Posterior vena cava (tissue), 2 donors: Measurements from ENCODE around the gene UNG. TPM values are rescaled to one million over a fixed set of nuclear protein-coding genes. Genes with fewer than 3 reads are reported as not detected.

Source experiments
- DNase-seq: peaks from one replicate; pipeline ENCODE4 v3.0.0-alpha.2; 2020; ENCODE audit warnings: low spot score
- intact Hi-C, 2 donors: fragments of 100-400 bp; cut with DNase I; formaldehyde crosslinking; loops; one replicate each; pipeline versions ENCODE4 v1.14.1 to v1.14.2; 2022 to 2023
- total RNA-seq, 2 donors: library from RNA; stranded (reverse); fragmentation: NEBNext Ultra II Directional; extraction: Animal tissue kit (Norgen Biotek cat#: 25700); gene quantifications; one replicate each; pipeline ENCODE4 v1.2.1, GENCODE V29; 2021
- donor health status: DM: yes; HTN: yes; CAD: no.
- donor health status: DM: yes; HTN: yes; CAD: no.

UNG gene
- total RNA-seq, 2 donors from 2014 or later: 10.3 to 11.1 TPM

- intact Hi-C loops: no loop called here
Observed at GRCh38 chr12:109085590-109085989, 11.8 kb upstream of the UNG start.

GRCh38 chr12:109087250-109087649 lies 10.1 kb upstream of the UNG start:
- DNase-seq: no peak
- intact Hi-C loops: no loop called here

More at GRCh38 chr12:109085590-109085989, 11.8 kb upstream of the UNG start:
- no peak for DNase-seq

GRCh38 chr12:109088818-109089217 lies 8.6 kb upstream of the UNG start:
- no peak for DNase-seq
- intact Hi-C loops: no loop called here

GRCh38 chr12:109089683-109090082 lies 7.7 kb upstream of the UNG start:
- intact Hi-C loops: loop anchor here (10.0 kb wide), 1 partner anchor 525 kb away; the partner anchor contains the start of genes ISCU (in 2 of the 2) and SART3 (in 2 of the 2)
- DNase-seq: no peak

GRCh38 chr12:109092497-109093021 lies 4.8 kb upstream of the UNG start:
- intact Hi-C loops: loop anchor here (10.0 kb wide), 1 partner anchor 528 kb away; the partner anchor contains the start of genes ISCU (in 2 of the 2) and SART3 (in 2 of the 2)
- DNase-seq: no peak

GRCh38 chr12:109093022-109093918 lies 4.1 kb upstream of the UNG start, which contains the start of gene ALKBH2:
Gene ALKBH2, minus strand, starts transcription at chr12:109093472. Its CDS starts 686 bp downstream, at chr12:109092786.
- intact Hi-C loops: loop anchor here (10.0 kb wide), 1 partner anchor 528 kb away; the partner anchor contains the start of genes ISCU (in 2 of the 2) and SART3 (in 2 of the 2)
- DNase-seq: peak; percentile 98

GRCh38 chr12:109097140-109097434 lies 310 bp upstream of the UNG start:
- intact Hi-C loops: loop anchor here (10.0 kb wide), 1 partner anchor 532 kb away; the partner anchor contains the start of genes ISCU (in 2 of the 2) and SART3 (in 2 of the 2)

GRCh38 chr12:109098183-109098604 lies 797 bp downstream of the UNG start:
- intact Hi-C loops: loop anchor here (10.0 kb wide), 1 partner anchor 533 kb away; the partner anchor contains the start of genes ISCU (in 2 of the 2) and SART3 (in 2 of the 2)
- peak; percentile 92 for DNase-seq

More at GRCh38 chr12:109097140-109097434, 310 bp upstream of the UNG start:
- no peak for DNase-seq

GRCh38 chr12:109098651-109099050 lies 1.3 kb downstream of the UNG start:
- intact Hi-C loops: loop anchor here (10.0 kb wide), 1 partner anchor 534 kb away; the partner anchor contains the start of genes ISCU (in 2 of the 2) and SART3 (in 2 of the 2)
- DNase-seq: no peak

GRCh38 chr12:109099431-109100020 lies 2.1 kb downstream of the UNG start:
- intact Hi-C loops: loop anchor here (10.0 kb wide), 1 partner anchor 535 kb away; the partner anchor contains the start of genes ISCU (in 2 of the 2) and SART3 (in 2 of the 2)
- DNase-seq: no peak

- intact Hi-C loops: no loop called here
- DNase-seq: no peak
Observed at GRCh38 chr12:109100741-109101140, 3.3 kb downstream of the UNG start.

GRCh38 chr12:109102491-109102890 lies 5.1 kb downstream of the UNG start:
- intact Hi-C loops: no loop called here
- no peak for DNase-seq

- intact Hi-C loops: no loop called here
- DNase-seq: no peak
Observed at GRCh38 chr12:109105176-109105575, 7.8 kb downstream of the UNG start.

- intact Hi-C loops: no loop called here
- no peak for DNase-seq
Observed at GRCh38 chr12:109109746-109110350, 12.5 kb downstream of the UNG start.

- intact Hi-C loops: no loop called here
- peak; percentile 97 for DNase-seq
Observed at GRCh38 chr12:109110988-109111495, 13.6 kb downstream of the UNG start.

GRCh38 chr12:109112720-109113465 lies 15.5 kb downstream of the UNG start:
- intact Hi-C loops: no loop called here
- no peak for DNase-seq

- no peak for DNase-seq
- intact Hi-C loops: no loop called here
Observed at GRCh38 chr12:109113661-109114321, 16.4 kb downstream of the UNG start.

- DNase-seq: no peak
- intact Hi-C loops: no loop called here
Observed at GRCh38 chr12:109114644-109115043, 17.2 kb downstream of the UNG start.
